ENCODE results near the gene CRYAA.

Gene CRYAA

DNA sequence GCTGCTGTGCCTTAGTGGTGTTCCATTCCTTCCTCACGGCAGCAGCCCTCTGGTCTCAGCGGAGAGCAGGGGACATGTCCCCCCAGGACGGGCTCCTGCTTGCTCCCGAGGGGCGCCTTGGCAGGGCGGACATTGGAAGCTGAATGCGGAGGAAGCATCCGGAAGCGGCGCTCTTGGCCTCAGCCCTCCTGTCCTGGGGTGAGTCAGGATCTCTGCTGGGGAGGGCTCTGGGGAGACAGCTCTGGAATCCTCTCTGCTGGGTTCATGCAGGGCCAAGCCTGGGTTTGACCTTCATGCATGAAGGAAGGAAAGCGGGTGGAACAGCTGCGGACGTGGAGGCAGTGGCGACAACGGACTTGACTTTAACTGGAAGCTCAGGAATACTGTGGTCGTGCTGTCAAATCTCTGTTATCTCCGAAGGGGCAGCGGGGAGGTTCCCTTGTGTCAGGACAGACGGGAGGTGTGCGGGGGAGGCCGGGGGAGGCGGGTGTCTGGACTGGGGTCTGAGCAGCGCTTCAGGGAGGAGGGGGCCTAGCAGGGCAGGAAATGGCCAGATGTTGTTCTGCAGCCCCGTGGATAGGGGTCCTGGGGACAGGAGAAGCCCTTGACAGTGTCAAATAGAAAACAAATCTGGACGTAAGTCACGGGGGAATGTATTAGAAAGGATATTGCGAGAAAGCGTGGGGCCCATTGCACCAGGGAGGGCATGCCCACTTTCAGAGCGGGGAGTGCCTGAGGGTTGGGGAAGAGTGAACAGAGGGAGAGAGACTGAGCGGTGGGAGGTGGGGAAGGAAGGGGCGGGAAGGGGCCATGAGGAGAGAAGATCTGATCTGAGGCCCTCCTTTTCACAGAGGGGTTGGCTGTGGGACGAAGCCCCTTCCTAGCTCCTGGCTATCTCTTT is 26.6 kb downstream of the CRYAA start:
- TF ChIP-seq GATA2 (IDR thresholded peaks at IDR 0.05; ENCODE audit: low read depth, low read length) (no peak), GATA3 (IDR thresholded peaks at IDR 0.05; ENCODE audit: low read depth, low read length) (no peak)

DNA sequence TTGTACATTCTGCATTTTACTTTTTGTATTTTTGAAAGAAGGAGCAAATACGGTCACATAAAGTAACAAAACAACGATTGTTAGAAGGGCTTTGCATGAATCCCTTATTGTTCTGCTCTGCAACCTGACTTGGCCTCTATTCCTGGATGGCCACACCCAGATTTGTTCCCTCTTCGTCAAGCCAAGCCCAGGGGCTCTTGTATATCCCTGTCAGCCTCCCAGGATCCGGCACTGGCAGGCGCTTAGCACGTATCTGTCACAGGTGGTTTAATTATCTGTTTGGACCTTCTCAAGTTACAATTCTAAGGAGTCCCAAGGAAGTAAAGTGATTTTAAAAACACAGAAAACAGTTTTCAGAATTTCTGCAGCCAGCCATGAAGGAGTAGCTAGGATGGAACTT is 28.0 kb downstream of the CRYAA start:
- TF ChIP-seq GATA2 (IDR thresholded peaks at IDR 0.05; ENCODE audit: low read depth, low read length) (no peak), GATA3 (IDR thresholded peaks at IDR 0.05; ENCODE audit: low read depth, low read length) (no peak)

DNA sequence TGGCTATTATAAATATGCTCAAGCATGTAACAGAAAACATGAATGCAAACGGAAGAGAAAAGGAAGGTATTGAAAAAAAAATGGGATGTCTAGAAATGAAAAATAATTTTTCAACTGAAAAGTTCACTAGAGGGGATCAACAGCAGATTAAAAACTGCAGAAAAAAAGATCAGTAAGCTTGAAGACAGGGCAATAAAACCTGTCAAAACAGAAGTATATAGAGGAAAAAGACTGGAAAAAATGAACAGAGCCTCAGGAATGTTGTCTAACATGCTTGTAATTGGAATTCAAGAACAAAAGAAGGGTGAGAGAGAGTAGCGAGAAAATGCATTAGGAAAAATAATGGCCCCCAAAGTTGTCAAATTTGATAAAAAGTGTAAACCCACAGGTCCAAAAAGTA is 29.6 kb downstream of the CRYAA start:
- no peak for TF ChIP-seq GATA2 (IDR thresholded peaks at IDR 0.05; ENCODE audit: low read depth, low read length)
- no peak for TF ChIP-seq GATA3 (IDR thresholded peaks at IDR 0.05; ENCODE audit: low read depth, low read length)

DNA sequence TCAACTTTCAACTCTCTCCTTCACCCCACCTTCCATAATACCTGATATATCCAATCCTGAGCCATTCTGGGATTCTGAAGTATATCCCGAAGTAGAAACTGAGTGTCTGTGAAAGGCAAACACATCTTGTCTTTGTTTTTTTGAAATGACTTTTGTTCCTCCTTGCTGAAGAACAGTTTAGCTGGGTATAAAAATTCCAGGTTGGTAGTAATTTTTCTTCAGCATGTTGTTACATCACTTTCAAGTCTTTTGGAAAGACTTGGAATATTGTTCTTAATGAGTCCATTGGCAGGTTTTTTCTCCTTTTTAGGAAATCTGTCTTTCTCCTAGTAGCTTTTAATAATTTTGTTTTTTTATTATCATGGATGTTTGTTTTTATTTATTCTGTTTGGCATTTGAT is 32.7 kb downstream of the CRYAA start:
- no peak for TF ChIP-seq GATA2 (IDR thresholded peaks at IDR 0.05; ENCODE audit: low read depth, low read length)
- no peak for TF ChIP-seq GATA3 (IDR thresholded peaks at IDR 0.05; ENCODE audit: low read depth, low read length)

DNA sequence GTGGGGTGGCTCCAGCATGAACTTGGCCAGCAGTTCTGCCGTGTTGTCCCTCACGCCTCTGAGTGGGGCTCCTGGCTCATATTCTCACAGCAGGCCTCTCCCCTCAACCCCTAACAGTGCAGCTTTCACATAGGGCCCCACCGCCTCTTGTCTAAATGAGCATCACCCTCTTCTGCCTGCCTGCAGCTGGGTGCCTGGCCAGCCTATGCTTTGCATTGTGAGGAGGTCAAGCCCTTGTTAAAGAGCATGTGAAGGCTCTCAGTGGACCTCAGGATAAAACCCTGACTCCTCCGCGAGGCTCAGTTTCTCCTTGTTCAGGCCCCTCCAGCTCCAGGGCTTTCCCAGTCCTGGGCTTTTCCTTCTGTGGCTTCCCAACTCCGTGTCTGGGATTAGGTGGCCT is 34.8 kb downstream of the CRYAA start:
- no peak for TF ChIP-seq GATA2 (IDR thresholded peaks at IDR 0.05; ENCODE audit: low read depth, low read length)
- TF ChIP-seq GATA3 (IDR thresholded peaks at IDR 0.05; ENCODE audit: low read depth, low read length), result no peak

DNA sequence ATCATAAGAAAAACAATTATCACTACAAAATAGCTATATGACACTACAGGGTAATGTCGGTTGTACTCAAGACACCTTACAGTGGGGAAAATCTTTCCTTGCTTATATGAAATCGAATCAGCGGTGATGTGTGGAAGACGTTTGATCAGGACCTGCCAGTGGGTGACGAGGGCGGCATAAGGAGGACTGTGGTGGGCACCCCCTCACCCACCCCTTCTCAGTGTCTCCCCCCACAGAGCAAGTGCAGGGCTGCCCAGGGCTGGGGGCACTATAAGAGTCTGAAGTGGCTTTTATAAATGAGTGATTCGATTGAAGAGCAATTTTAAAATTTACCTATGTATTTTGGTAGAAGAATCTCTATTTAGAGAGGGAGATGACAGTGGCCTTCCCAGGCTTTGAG is 35.8 kb downstream of the CRYAA start:
- TF ChIP-seq GATA2 (IDR thresholded peaks at IDR 0.05; ENCODE audit: low read depth, low read length), result no peak
- no peak for TF ChIP-seq GATA3 (IDR thresholded peaks at IDR 0.05; ENCODE audit: low read depth, low read length)

DNA sequence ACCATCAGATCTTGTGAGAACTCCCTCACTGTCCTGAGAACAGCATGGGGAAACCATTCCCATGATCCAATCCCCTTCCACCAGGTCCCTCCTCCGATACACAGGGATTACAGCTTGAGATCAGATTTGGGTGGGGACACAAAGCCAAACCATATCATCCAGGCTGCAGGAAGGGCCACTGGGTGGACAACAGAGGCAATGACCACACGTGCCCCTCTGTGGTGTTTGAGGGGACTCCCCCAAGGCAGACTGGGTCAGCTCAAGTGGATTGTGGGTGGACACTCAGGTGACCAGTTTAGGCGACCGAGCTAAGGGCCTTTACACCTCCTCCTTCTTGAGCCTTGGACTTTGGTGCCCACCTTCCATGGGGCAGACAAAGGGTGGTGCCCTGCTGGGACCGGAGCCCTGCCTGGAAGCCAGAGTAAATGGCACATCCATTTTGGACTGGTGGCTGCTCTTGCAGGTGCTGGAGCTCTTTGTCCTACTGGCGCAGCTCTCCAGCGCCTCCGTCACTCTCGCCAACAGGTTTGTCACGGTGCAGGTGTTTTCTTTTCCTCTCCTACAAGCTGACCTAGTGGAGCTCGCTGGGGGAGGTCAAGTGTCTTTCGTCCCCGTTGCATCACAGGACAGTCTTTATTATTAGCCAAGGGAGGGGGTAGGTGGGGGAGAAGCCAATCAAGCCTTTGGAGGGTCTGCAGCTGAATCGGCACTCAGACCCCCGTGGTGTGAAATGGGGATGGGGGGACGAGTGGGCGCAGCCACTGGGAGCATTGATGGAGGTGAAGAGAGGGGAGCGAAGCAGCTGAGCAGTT is 37.6 kb downstream of the CRYAA start:
- TF ChIP-seq GATA3 (IDR thresholded peaks at IDR 0.05; ENCODE audit: low read depth, low read length) (no peak), GATA2 (IDR thresholded peaks at IDR 0.05; ENCODE audit: low read depth, low read length) (no peak)

DNA sequence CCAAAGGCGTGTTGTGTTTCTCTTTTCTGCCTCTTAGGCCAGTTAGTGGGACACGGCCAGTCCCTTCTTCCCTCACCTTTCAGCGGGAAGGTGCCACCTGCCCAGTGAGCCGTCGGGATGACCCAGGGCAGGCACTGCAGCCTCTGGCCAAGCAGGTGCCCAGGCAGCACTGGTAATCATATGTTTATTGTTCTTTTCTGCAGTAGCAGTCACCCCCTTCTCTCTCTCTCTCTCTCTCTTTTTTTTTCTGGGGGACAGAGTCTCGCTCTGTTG is 38.2 kb downstream of the CRYAA start:
- TF ChIP-seq GATA2 (IDR thresholded peaks at IDR 0.05; ENCODE audit: low read depth, low read length), result no peak
- no peak for TF ChIP-seq GATA3 (IDR thresholded peaks at IDR 0.05; ENCODE audit: low read depth, low read length)

DNA sequence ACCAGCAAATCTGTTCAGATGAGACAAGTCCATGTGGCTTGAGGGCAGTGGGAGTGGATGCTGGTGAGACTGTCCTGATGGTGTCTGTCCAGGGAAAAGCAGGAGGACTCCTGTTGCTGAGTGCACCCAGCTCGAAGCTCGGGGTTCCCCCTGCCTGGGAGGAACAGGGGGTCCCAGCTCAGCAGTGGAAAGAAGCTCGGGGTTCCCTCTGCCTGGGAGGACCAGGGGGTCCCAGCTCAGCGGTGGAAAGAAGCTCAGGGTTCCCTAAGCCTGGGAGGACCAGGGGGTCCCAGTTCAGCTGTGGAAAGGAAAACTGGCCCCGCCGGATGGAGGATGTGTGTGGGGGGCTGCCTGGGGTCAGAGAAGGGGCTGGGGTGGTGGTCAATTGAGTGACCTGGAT is 39.1 kb downstream of the CRYAA start:
- no peak for TF ChIP-seq GATA2 (IDR thresholded peaks at IDR 0.05; ENCODE audit: low read depth, low read length)
- TF ChIP-seq GATA3 (IDR thresholded peaks at IDR 0.05; ENCODE audit: low read depth, low read length), result no peak

DNA sequence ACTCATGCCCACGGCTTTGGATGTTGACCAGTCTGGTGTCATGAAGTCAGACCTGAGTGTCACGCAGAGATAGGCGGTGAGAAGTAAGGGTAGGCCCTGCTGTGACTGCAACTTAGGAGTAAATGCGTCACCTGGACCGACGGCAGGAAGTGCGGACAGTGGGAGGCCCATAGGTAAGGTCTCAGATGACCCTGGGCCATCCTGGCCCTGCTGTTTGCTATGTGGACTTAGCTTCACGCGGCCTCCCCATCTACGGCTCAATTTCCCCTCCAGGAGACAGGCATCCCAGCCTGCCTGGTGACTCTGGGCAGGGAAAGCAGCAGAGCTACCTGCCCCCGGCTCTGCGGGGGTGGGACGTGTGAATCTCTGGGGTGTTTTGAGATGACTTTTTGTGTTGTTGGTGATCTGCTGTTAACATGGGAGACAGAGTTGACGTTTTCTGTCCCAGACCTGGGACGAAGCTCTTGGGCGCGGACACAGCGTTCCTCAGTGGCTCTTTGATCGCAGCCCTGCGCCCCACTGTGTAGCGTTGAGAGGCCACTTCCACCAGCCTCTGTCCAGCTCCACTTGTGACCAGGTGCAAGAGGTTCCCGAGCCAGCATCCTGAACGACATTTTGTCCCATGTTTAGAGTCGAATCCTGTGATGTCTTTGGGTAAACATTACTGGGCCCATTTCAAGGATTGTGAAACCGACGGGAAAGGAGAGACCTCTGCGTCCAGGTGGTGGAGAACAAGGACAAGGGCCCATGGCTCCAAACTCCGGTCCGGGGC is 39.9 kb downstream of the CRYAA start:
- TF ChIP-seq GATA3 (IDR thresholded peaks at IDR 0.05; ENCODE audit: low read depth, low read length) (no peak), GATA2 (IDR thresholded peaks at IDR 0.05; ENCODE audit: low read depth, low read length) (no peak)

DNA sequence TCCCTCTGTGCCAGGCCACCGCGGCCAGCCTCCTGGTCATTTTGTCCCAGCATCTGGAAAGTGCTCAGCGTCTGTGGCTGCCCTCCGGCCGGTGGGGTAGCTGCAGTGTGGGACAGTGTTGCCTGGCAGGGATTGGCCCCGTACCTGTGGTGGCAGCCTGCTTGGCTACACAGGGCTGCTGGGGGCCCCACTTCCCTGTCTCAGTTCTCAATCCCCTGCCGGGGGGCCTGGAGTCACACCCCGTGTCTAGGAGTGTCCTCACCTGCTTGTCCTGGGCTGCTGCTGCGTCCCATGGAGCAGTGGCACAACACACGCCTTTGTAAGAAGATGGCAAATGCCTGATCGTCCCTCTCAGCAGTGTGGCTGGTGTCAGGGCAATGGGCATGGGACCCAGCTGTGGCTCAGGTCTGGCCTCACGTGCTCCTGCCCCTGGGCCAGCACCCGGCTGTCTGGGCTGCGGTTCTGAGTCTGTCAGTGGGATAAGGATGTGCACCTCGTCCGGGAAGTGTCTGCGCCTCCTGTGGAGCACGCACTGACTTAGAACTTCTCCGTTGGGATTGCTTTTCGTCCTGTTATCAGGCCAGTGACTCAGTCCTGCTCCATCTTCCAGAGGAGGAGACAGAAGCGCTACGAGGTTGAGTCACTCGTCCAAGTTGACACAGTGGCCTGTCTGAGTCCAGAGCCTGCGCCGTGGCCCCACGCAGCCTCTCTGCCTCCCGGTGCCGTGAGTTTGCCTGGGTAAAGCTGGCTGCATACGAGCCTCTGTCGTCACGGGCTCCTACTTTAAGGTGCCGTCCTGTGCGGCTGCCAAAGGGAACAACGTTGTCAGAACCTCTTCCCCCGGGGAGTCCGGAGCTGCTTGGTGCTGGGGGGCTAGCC is 41.0 kb downstream of the CRYAA start:
- TF ChIP-seq GATA2 (IDR thresholded peaks at IDR 0.05; ENCODE audit: low read depth, low read length), result no peak
- no peak for TF ChIP-seq GATA3 (IDR thresholded peaks at IDR 0.05; ENCODE audit: low read depth, low read length)

DNA sequence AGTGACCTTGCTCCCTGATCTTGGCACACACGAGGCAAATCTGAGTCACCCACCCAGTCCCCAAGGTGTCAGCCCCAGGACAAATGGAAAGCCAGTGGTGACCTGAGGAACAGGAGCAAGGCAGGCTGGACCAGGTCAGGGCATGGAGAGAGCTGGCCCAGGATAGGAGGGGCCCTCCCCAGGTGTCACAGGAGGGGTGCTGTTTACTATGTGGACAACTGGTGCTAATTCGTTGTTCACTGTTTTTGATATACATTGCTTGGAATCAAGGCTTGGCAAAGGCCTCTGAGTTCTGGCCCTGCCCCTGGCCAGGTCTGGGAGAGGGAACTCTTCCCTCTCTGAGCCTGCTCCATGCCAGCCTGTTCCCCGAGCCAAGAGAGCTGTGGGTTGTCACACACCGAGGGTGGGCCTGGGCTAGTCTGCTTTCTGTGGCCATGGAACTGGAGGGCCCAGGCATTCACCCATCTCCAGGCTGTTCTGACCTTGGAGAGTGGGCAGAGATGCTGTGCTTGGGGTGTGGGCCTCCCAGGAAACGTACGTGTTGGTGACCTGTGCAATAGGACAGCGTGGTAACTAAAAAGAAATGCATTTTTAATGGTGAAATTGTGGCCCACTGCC is 41.8 kb downstream of the CRYAA start:
- TF ChIP-seq GATA2 (IDR thresholded peaks at IDR 0.05; ENCODE audit: low read depth, low read length) (no peak), GATA3 (IDR thresholded peaks at IDR 0.05; ENCODE audit: low read depth, low read length) (no peak)

Data from SH-SY5Y (cell line).